K562 (cell line): Measurements from ENCODE around the gene CHD5. TPM values are rescaled to one million over a fixed set of nuclear protein-coding genes. Genes with fewer than 3 reads are reported as not detected.
A peak's percentile ranks its signal among the peaks of the same experiment; 100 is the strongest.

Experiments used
- BCL6 ChIP-seq: fragments of 250-450 bp; sonication (Bioruptor Pico); IDR thresholded peaks from 2 replicates; pipeline ENCODE4 v1.4.0; 2020
- CTCFL ChIP-seq: IDR thresholded peaks from 2 replicates; pipeline ENCODE4 v1.6.1; 2011; ENCODE audit warnings: borderline replicate concordance, low read depth, mild to moderate bottlenecking, moderate library complexity, low read length; ENCODE audit not compliant: insufficient read depth, poor library complexity, severe bottlenecking
- DEAF1 ChIP-seq: fragments of 450-650 bp; formaldehyde crosslinking; IDR thresholded peaks from 2 replicates; pipeline ENCODE4 v1.4.0; 2020; ENCODE audit warnings: mild to moderate bottlenecking, moderate library complexity
- KAT2B ChIP-seq: IDR thresholded peaks from one replicate; pipeline ENCODE4 v1.6.1; 2012; ENCODE audit warnings: low read depth, mild to moderate bottlenecking, control low read depth, inconsistent platforms, low read length, moderate library complexity
- KAT8 ChIP-seq: fragments of 450-650 bp; IDR thresholded peaks from 2 replicates; pipeline ENCODE4 v1.6.1; 2016; ENCODE audit warnings: low read depth, mild to moderate bottlenecking
- MAFK ChIP-seq: IDR thresholded peaks from 2 replicates; pipeline ENCODE4 v1.6.1; 2011; ENCODE audit warnings: low read length, improper control_type of control experiment
- NCOR1 ChIP-seq: fragments of 450-650 bp; IDR thresholded peaks from 2 replicates; pipeline ENCODE4 v1.6.1; 2016; ENCODE audit warnings: mild to moderate bottlenecking, moderate library complexity
- NFATC3 ChIP-seq: fragments of 450-650 bp; IDR thresholded peaks from 2 replicates; pipeline ENCODE4 v1.6.1; 2017; ENCODE audit warnings: mild to moderate bottlenecking
- NUFIP1 ChIP-seq: fragments of 450-650 bp; IDR thresholded peaks from 2 replicates; pipeline ENCODE4 v1.6.1; 2018; ENCODE audit not compliant: partially characterized antibody
- PBX2 ChIP-seq, 2 experiments: IDR thresholded peaks in 1 of 2; conservative IDR thresholded peaks in 1 of 2; 2 replicates each; pipeline ENCODE4 v1.6.1; 2016; ENCODE audit warnings: low read depth in 2 of 2, mild to moderate bottlenecking in 1 of 2, missing compliant biosample characterization in 1 of 2, missing genetic modification characterization in 1 of 2, moderate library complexity in 1 of 2
- POLR2A ChIP-seq: fragments of 450-650 bp; conservative IDR thresholded peaks from 2 replicates; pipeline ENCODE4 v1.6.1; 2016
- PPARD ChIP-seq: fragments of 250-450 bp; sonication (Bioruptor Pico); IDR thresholded peaks from 2 replicates; pipeline ENCODE4 v1.8.0; 2022; ENCODE audit warnings: inconsistent platforms, mild to moderate bottlenecking, moderate library complexity
- TAF15 ChIP-seq: fragments of 200-400 bp; formaldehyde crosslinking; IDR thresholded peaks from 2 replicates; pipeline ENCODE4 v1.6.1; 2017; ENCODE audit warnings: mild to moderate bottlenecking, low read depth, low read length, moderate library complexity
- TARDBP ChIP-seq: fragments of 450-650 bp; IDR thresholded peaks from 2 replicates; pipeline ENCODE4 v1.6.1; 2016
- THRB ChIP-seq: fragments of 450-650 bp; formaldehyde crosslinking; conservative IDR thresholded peaks from 2 replicates; pipeline ENCODE4 v1.4.0; 2022; ENCODE audit warnings: mild to moderate bottlenecking, missing genetic modification characterization
- YY1 ChIP-seq, 3 experiments: IDR thresholded peaks; 2 replicates each; pipeline ENCODE4 v1.6.1; 2011; ENCODE audit warnings: low read length in 2 of 3, mild to moderate bottlenecking in 2 of 3, moderate library complexity in 2 of 3, borderline replicate concordance in 1 of 3, control low read depth in 1 of 3, low read depth in 1 of 3; ENCODE audit not compliant: insufficient read depth in 3 of 3, insufficient replicate concordance in 2 of 3, control insufficient read depth in 1 of 3, insufficient read length in 1 of 3; ENCODE audit errors: extremely low read depth in 1 of 3
- ZFPM2 ChIP-seq: fragments of 250-450 bp; sonication (Bioruptor Pico); IDR thresholded peaks from 2 replicates; pipeline ENCODE4 v1.5.1; 2022; ENCODE audit warnings: mild to moderate bottlenecking
- ZNF12 ChIP-seq: sonication (generic); formaldehyde crosslinking; IDR thresholded peaks from 2 replicates; pipeline ENCODE4 v1.4.0; 2020; ENCODE audit warnings: mild to moderate bottlenecking, missing genetic modification reagents
- ZNF24 ChIP-seq: fragments of 450-650 bp; IDR thresholded peaks from 2 replicates; pipeline ENCODE4 v1.6.1; 2016
- ZNF668 ChIP-seq: fragments of 250-450 bp; sonication (Bioruptor Pico); IDR thresholded peaks from 2 replicates; pipeline ENCODE4 v1.8.0; 2022; ENCODE audit warnings: mild to moderate bottlenecking, inconsistent platforms
- ZNF77 ChIP-seq: fragments of 250-450 bp; sonication (Bioruptor Pico); IDR thresholded peaks from 2 replicates; pipeline ENCODE4 v1.5.0; 2020
- ZSCAN32 ChIP-seq: fragments of 450-650 bp; formaldehyde crosslinking; IDR thresholded peaks from 2 replicates; pipeline ENCODE4 v1.4.0; 2020; ENCODE audit warnings: mild to moderate bottlenecking, moderate library complexity
- polyA plus RNA-seq, 8 experiments: library from polyadenylated mRNA; depleted of rRNA in 4 of 8; stranded (reverse) in 5 of 8; unstranded in 3 of 8; fragments of >200 nt; fragmentation: Nextera tagmentation in 2 of 8; fragmentation: Illumina TruSeq in 1 of 8; extraction: Ambion mirVana in 2 of 8; extraction: Trizol in 1 of 8; gene quantifications; 2 replicates each; pipeline versions ENCODE4 v1.2.1 to v1.2.3, GENCODE V29; 2011 to 2014; ENCODE audit warnings: inconsistent platforms in 1 of 8, missing spikeins in 1 of 8
- total RNA-seq, 7 experiments: library from RNA; depleted of rRNA in 6 of 7; stranded (reverse); fragments of >200 nt in 6 of 7; fragmentation: Illumina TruSeq in 2 of 7; extraction: Trizol in 2 of 7; gene quantifications; 2 replicates each; pipeline versions ENCODE4 v1.2.1 to v1.2.3, GENCODE V29; 2011 to 2021; ENCODE audit warnings: low replicate concordance in 1 of 7

CHD5 gene
- total and polyA plus RNA-seq, 9 of the 15 experiments (the other 6 are each of a cell fraction or from before 2014, with no cell fraction given): 0.03 to 0.52 (median 0.11) TPM; not detected in 2

DNA sequence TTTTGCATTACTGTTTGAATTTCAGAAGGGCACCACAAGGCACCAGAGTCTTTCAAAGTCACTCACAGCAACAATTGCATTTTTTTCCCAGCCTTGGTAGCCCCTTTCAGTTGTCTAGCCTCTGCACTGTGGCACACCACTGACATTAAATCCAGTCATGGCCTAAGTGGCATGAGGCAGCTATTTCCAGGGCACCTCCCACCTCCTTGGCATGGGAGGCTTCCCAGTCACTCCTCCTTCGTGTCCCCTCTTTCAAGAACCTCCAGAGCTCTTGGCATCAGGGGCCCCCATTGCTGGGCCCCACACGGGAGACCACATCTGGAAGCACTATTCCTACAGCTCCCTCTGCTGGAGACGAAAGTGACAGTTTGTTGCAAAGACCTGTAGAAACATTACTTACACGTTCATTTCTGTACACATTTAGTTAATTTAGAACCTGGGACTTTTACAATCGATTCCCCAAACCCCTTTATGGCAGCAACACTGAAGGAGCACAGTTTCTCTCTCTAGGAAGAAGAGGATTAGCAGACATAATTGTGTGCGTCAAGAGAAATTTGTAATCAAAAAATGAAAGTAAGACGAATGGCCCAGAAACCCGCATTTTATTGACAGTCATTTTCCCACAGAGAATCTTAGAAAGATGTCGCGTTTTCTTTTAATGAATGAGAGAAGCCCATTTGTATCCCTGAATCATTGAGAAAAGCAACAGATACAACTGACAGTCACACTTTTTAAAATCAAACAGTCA, 5.7 kb upstream of the CHD5 start (continued):
- TF ChIP-seq POLR2A: peak; percentile 76
- no peak for TF ChIP-seq ZNF12 (CRISPR knock-in tag)
- no peak for TF ChIP-seq ZFPM2 (CRISPR knock-in tag)
- TF ChIP-seq TARDBP: no peak
- TF ChIP-seq NFATC3: no peak
- no peak for TF ChIP-seq PBX2 (CRISPR knock-in tag; IDR thresholded peaks at IDR 0.05; ENCODE audit: low read depth)
- no peak for TF ChIP-seq PBX2 (tag; conservative IDR thresholded peaks at IDR 0.05; ENCODE audit: low read depth)
- no peak for TF ChIP-seq BCL6 (CRISPR knock-in tag)
- no peak for TF ChIP-seq ZNF24
- no peak for TF ChIP-seq ZNF668
- no peak for TF ChIP-seq TAF15
- no peak for TF ChIP-seq ZSCAN32
- no peak for TF ChIP-seq THRB (CRISPR knock-in tag)
- no peak for TF ChIP-seq DEAF1 (CRISPR knock-in tag)
- no peak for TF ChIP-seq MAFK
- peak; percentile 54 for TF ChIP-seq CTCFL
- no peak for TF ChIP-seq PPARD (CRISPR knock-in tag)
- no peak for TF ChIP-seq KAT2B
- no peak for TF ChIP-seq KAT8
- peak in 1 of 3 experiments; percentile 38 for TF ChIP-seq YY1 (IDR thresholded peaks at IDR 0.05; ENCODE audit: borderline replicate concordance in 1 of 3, control insufficient read depth in 1 of 3, extremely low read depth in 1 of 3, insufficient read depth in 3 of 3, insufficient read length in 1 of 3, insufficient replicate concordance in 2 of 3, low read depth in 1 of 3, low read length in 2 of 3)
- TF ChIP-seq NUFIP1: no peak
- no peak for TF ChIP-seq ZNF77
- TF ChIP-seq NCOR1: no peak
